ENCODE data around the gene PRRT2.

The PRRT2 gene

GRCh38 chr16:29814592-29814991, 2.6 kb downstream of the PRRT2 start:
- H3K4me1 ChIP-seq (ENCODE audit: control insufficient read depth, insufficient read depth, low read length) = peaks cover 12% of the 10 kb centered on the region
- H3K27ac ChIP-seq (ENCODE audit: low read length) = no peak overlapping the region
- H3K4me3 ChIP-seq (ENCODE audit: low read length) = no peak overlapping the region
- peaks cover 4% of the 10 kb centered on the region for H3K36me3 ChIP-seq (ENCODE audit: control insufficient read depth, insufficient read depth, low read length)
- H3K27me3 ChIP-seq (ENCODE audit: control insufficient read depth, insufficient read depth, low read length) = no peaks in the 10 kb centered on the region
- WGBS (ENCODE audit: insufficient coverage, insufficient read length) = no CpG with 5 or more reads among the region's 5 CpGs
- H3K9me3 ChIP-seq (ENCODE audit: control insufficient read depth, insufficient read depth, low read length) = no peaks in the 10 kb centered on the region
- no peak for DNase-seq (ENCODE audit: low read depth, low spot score)

GRCh38 chr16:29815032-29815721, 3.2 kb downstream of the PRRT2 start:
- WGBS (ENCODE audit: insufficient coverage, insufficient read length) = no CpG with 5 or more reads among the region's 39 CpGs
- DNase-seq (ENCODE audit: low read depth, low spot score) = no peak
- no peaks in the 10 kb centered on the region for H3K9me3 ChIP-seq (ENCODE audit: control insufficient read depth, insufficient read depth, low read length)
- H3K27me3 ChIP-seq (ENCODE audit: control insufficient read depth, insufficient read depth, low read length) = no peaks in the 10 kb centered on the region
- peaks cover 10% of the 10 kb centered on the region for H3K4me1 ChIP-seq (ENCODE audit: control insufficient read depth, insufficient read depth, low read length)
- peak overlapping the region; percentile 24; the same call in 1 of the 2 replicates for H3K4me3 ChIP-seq (ENCODE audit: low read length)
- H3K27ac ChIP-seq (ENCODE audit: low read length) = no peak overlapping the region
- H3K36me3 ChIP-seq (ENCODE audit: control insufficient read depth, insufficient read depth, low read length) = peaks cover 6% of the 10 kb centered on the region

- peak; percentile 99 for DNase-seq (ENCODE audit: low read depth, low spot score)
- Histone ChIP-seq H3K9me3 (ENCODE audit: control insufficient read depth, insufficient read depth, low read length) (no peaks in the 10 kb centered on the region), H3K27ac (ENCODE audit: low read length) (no peak within 1 kb of the TSS), H3K27me3 (ENCODE audit: control insufficient read depth, insufficient read depth, low read length) (no peaks in the 10 kb centered on the region), H3K4me1 (ENCODE audit: control insufficient read depth, insufficient read depth, low read length) (peaks cover 10% of the 10 kb centered on the region), H3K4me3 (ENCODE audit: low read length) (peak within 1 kb of the TSS; percentile 53), H3K36me3 (ENCODE audit: control insufficient read depth, insufficient read depth, low read length) (peaks cover 6% of the 10 kb centered on the region)
- WGBS (ENCODE audit: insufficient coverage, insufficient read length) = no CpG with 5 or more reads among the region's 70 CpGs
These were observed 4.0 kb downstream of the PRRT2 start, which contains the start of gene PAGR1 for GRCh38 chr16:29815793-29816693. PAGR1 (plus strand) TSS chr16:29816152; CDS start chr16:29816526, 374 bp downstream.

- WGBS (ENCODE audit: insufficient coverage, insufficient read length) = no CpG with 5 or more reads among the region's 37 CpGs
- Histone ChIP-seq H3K27me3 (ENCODE audit: control insufficient read depth, insufficient read depth, low read length) (no peaks in the 10 kb centered on the region), H3K27ac (ENCODE audit: low read length) (no peak overlapping the region), H3K4me1 (ENCODE audit: control insufficient read depth, insufficient read depth, low read length) (peaks cover 10% of the 10 kb centered on the region), H3K4me3 (ENCODE audit: low read length) (peak overlapping the region; percentile 53), H3K9me3 (ENCODE audit: control insufficient read depth, insufficient read depth, low read length) (no peaks in the 10 kb centered on the region), H3K36me3 (ENCODE audit: control insufficient read depth, insufficient read depth, low read length) (peaks cover 6% of the 10 kb centered on the region)
- DNase-seq (ENCODE audit: low read depth, low spot score) = no peak
These were observed 4.9 kb downstream of the PRRT2 start for GRCh38 chr16:29816694-29817441.

- WGBS (ENCODE audit: insufficient coverage, insufficient read length) = no CpG with 5 or more reads among the region's 4 CpGs
- no peaks in the 10 kb centered on the region for H3K27me3 ChIP-seq (ENCODE audit: control insufficient read depth, insufficient read depth, low read length)
- no peak overlapping the region for H3K4me3 ChIP-seq (ENCODE audit: low read length)
- DNase-seq (ENCODE audit: low read depth, low spot score) = no peak
- H3K27ac ChIP-seq (ENCODE audit: low read length) = no peak overlapping the region
- peaks cover 6% of the 10 kb centered on the region for H3K36me3 ChIP-seq (ENCODE audit: control insufficient read depth, insufficient read depth, low read length)
- H3K4me1 ChIP-seq (ENCODE audit: control insufficient read depth, insufficient read depth, low read length) = peaks cover 8% of the 10 kb centered on the region
- no peaks in the 10 kb centered on the region for H3K9me3 ChIP-seq (ENCODE audit: control insufficient read depth, insufficient read depth, low read length)
These were observed 6.1 kb downstream of the PRRT2 start for GRCh38 chr16:29818082-29818481.

- peaks cover 2% of the 10 kb centered on the region for H3K4me1 ChIP-seq (ENCODE audit: control insufficient read depth, insufficient read depth, low read length)
- no peaks in the 10 kb centered on the region for H3K9me3 ChIP-seq (ENCODE audit: control insufficient read depth, insufficient read depth, low read length)
- H3K36me3 ChIP-seq (ENCODE audit: control insufficient read depth, insufficient read depth, low read length) = peaks cover 6% of the 10 kb centered on the region
- no peak overlapping the region for H3K27ac ChIP-seq (ENCODE audit: low read length)
- DNase-seq (ENCODE audit: low read depth, low spot score) = no peak
- no peak overlapping the region for H3K4me3 ChIP-seq (ENCODE audit: low read length)
- no CpG with 5 or more reads among the region's 15 CpGs for WGBS (ENCODE audit: insufficient coverage, insufficient read length)
- H3K27me3 ChIP-seq (ENCODE audit: control insufficient read depth, insufficient read depth, low read length) = no peaks in the 10 kb centered on the region
These were observed 7.5 kb downstream of the PRRT2 start for GRCh38 chr16:29819506-29819905.

GRCh38 chr16:29820271-29820701, 8.3 kb downstream of the PRRT2 start, which contains the start of gene MVP:
MVP (plus strand) TSS chr16:29820462; CDS start chr16:29830550, 10,088 bp downstream.
- Histone ChIP-seq H3K4me1 (ENCODE audit: control insufficient read depth, insufficient read depth, low read length) (no peaks in the 10 kb centered on the region), H3K36me3 (ENCODE audit: control insufficient read depth, insufficient read depth, low read length) (peaks cover 6% of the 10 kb centered on the region), H3K4me3 (ENCODE audit: low read length) (no peak within 1 kb of the TSS), H3K27ac (ENCODE audit: low read length) (no peak within 1 kb of the TSS), H3K9me3 (ENCODE audit: control insufficient read depth, insufficient read depth, low read length) (no peaks in the 10 kb centered on the region), H3K27me3 (ENCODE audit: control insufficient read depth, insufficient read depth, low read length) (no peaks in the 10 kb centered on the region)
- no peak for DNase-seq (ENCODE audit: low read depth, low spot score)
- no CpG with 5 or more reads among the region's 4 CpGs for WGBS (ENCODE audit: insufficient coverage, insufficient read length)

GRCh38 chr16:29820730-29821642, 9.0 kb downstream of the PRRT2 start:
- H3K27ac ChIP-seq (ENCODE audit: low read length) = no peak overlapping the region
- whole genome bisulfite sequencing (ENCODE audit: insufficient coverage, insufficient read length) = no CpG with 5 or more reads among the region's 11 CpGs
- no peak overlapping the region for H3K4me3 ChIP-seq (ENCODE audit: low read length)

GRCh38 chr16:29821643-29822115, 9.7 kb downstream of the PRRT2 start:
- no peak overlapping the region for H3K4me3 ChIP-seq (ENCODE audit: low read length)
- WGBS (ENCODE audit: insufficient coverage, insufficient read length) = no CpG with 5 or more reads among the region's 7 CpGs
- H3K36me3 ChIP-seq (ENCODE audit: control insufficient read depth, insufficient read depth, low read length) = peaks cover 6% of the 10 kb centered on the region
- no peak for DNase-seq (ENCODE audit: low read depth, low spot score)
- H3K4me1 ChIP-seq (ENCODE audit: control insufficient read depth, insufficient read depth, low read length) = peaks cover 2% of the 10 kb centered on the region; the same call in 1 of the 2 replicates
- H3K9me3 ChIP-seq (ENCODE audit: control insufficient read depth, insufficient read depth, low read length) = no peaks in the 10 kb centered on the region
- no peaks in the 10 kb centered on the region for H3K27me3 ChIP-seq (ENCODE audit: control insufficient read depth, insufficient read depth, low read length)
- no peak overlapping the region for H3K27ac ChIP-seq (ENCODE audit: low read length)

More at GRCh38 chr16:29820730-29821642, 9.0 kb downstream of the PRRT2 start:
- Histone ChIP-seq H3K4me1 (ENCODE audit: control insufficient read depth, insufficient read depth, low read length) (peaks cover 2% of the 10 kb centered on the region; the same call in 1 of the 2 replicates), H3K27me3 (ENCODE audit: control insufficient read depth, insufficient read depth, low read length) (no peaks in the 10 kb centered on the region), H3K36me3 (ENCODE audit: control insufficient read depth, insufficient read depth, low read length) (peaks cover 6% of the 10 kb centered on the region), H3K9me3 (ENCODE audit: control insufficient read depth, insufficient read depth, low read length) (no peaks in the 10 kb centered on the region)
- DNase-seq (ENCODE audit: low read depth, low spot score) = no peak

All from iPS DF 6.9 (cell line).